Ramos (cell line): ENCODE results near the gene UGT1A8.
"Not testable (repeated sequence)": the region's sequence is repeated elsewhere in the genome, so short reads cannot be mapped to it uniquely, and the experiment has no call there.

ENCODE experiments used
- in situ Hi-C: fragments of 300-500 bp; cut with MboI; formaldehyde crosslinking; loops from one replicate; pipeline ENCODE4 v1.14.3; 2022; ENCODE audit warnings: low sequenced_read_pairs; ENCODE audit not compliant: unreplicated experiment

UGT1A8 gene

DNA sequence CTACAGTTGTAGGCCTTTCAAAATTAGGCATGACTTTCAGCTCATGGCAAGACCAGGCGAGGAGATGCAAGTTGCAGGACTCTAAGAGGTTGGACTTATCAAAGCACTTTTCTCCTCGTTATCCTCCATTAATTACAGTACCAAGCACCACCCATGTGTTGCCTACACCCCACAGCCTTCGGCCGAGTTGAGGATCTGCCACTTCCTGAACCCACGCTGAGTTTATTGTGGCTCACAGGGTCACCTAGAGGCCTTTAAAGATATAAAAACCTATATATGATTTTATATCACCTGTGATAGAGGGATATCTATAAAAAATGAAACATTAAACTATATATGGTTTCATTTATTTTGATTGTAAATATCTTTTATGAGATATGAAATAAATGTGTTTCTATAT is 21.4 kb downstream of the UGT1A8 start:
- in situ Hi-C loops, result no loop called here

DNA sequence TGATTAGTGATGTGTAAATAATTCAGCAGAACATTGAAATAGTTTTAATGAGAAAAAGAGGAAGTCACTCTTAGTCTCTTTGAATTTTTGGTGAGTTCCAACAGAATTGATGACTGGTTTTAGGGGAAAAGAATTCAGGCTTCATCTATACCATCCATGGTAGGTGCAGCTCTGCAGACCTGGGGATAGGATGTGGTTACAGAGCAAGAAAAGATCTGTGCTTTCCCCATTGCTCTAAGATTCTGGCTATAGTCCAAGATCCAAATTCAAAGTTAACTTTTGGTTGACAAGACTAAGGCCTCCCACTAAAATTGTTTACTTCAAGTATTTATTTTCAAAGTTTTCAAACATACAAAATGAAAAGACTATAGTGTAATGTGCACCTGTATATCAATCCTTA is 22.4 kb downstream of the UGT1A8 start:
- in situ Hi-C loops, result no loop called here

DNA sequence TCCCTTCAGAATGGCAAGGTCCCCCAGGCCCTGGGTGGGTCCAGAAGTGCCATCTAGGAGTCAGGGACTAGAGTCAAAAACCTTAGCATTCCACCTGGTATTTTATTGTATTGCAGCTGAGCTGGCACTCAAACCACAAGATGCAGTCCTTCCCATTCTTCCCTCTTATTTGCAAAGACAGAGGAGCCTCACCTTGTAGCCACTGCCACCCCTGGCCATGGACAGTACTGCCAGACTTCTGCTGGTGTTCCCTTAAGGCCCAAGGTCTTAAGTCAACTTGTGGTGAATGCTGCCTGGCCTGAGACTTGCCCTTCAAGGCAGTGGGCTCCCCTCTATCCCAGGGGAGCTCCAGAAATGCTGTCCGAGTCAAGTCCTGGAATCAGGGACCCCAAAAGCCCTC is 25.7 kb downstream of the UGT1A8 start:
- in situ Hi-C loops, result no loop called here

DNA sequence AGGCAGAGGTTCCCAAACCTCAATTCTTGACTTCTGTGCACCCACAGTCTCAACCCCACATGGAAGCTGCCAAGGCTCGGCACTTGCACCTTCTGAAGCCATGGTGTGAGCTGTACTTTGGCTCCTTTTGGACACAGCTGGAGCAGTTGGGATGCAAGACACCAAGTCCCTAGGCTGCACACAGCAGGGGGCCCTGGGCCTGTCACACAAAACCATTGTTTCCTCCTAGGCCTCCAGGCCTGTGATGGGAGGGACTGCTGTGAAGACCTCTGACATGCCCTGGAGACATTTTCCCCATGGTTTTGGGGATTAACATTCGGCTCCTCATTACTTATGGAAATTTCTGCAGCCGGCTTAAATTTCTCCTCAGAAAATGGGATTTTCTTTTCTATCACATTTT is 28.6 kb downstream of the UGT1A8 start:
- in situ Hi-C loops, result not testable (repeated sequence)

DNA sequence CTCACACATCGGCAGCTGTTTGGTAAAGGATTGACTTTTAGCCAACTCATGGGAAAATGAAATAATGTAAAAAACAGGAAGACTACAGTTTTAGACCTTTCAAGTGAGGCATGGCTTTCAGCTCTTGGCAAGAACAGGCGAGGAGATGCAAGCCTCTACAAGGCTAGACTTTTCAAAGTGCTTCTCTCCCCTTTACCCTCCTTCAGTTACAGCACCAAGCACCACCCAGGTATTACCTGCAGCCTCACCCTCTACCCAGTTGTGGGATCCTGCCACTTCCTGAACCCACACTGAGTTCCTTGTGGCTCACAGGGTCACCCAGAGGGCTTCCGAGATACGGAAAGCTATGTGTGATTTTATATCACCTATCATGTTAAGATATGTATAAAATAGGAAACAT is 33.5 kb downstream of the UGT1A8 start:
- in situ Hi-C loops, result no loop called here

DNA sequence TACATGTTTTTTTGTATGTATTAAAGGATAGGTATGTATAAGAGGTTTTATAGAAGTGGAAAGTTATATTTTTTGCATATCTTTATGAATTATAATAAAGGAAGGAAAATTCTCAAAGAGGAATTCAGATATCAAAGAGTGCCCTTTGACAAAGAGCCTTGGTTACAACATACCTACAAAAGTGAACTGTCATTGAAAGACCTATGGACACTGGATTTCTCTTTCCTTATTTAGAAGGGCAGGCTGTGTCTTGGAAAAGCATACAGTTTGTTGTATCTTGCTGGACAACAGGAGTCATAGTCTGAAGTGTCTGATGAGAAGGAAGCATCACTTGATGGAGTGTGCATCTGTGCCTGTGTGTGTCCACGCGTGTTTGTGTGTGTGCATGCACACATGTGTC is 34.0 kb downstream of the UGT1A8 start:
- in situ Hi-C loops, result no loop called here

DNA sequence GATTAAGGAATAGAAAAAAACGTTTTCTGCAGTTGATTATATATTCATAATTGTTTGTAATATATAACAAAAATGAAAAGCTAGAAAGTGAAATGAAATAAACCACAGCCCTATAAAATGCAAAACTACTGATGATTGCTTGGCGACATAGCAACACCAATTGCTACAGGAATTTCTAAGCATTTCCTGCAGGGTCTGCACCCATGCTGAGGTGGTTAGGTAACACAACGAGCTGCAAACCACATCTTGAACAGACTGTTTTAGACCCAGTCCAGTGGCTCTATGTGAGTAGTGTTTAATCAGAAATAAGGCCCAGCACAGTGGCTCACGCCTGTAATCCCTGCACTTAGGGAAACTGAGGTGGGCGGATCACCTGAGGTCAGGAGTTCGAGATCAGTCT is 37.1 kb downstream of the UGT1A8 start:
- in situ Hi-C loops, result no loop called here

DNA sequence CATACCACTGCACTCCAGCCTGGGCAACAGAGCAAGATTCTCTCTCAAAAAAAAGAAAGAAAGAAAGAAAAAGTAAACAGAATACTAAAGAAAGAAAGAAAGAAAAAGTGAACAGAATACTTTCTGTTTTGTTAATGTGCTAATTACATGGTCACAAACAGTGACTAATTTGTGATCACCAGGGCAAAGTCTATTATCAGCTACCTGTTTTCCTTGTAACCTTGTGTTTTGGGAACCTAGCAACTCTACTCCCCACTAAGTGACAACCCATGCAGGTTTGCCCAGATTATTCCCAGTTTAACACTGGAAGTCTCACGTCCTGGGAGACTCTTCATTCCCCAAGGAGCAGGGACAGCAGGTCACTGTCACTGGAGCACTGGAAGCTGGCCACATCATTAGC is 37.6 kb downstream of the UGT1A8 start:
- in situ Hi-C loops, result no loop called here

DNA sequence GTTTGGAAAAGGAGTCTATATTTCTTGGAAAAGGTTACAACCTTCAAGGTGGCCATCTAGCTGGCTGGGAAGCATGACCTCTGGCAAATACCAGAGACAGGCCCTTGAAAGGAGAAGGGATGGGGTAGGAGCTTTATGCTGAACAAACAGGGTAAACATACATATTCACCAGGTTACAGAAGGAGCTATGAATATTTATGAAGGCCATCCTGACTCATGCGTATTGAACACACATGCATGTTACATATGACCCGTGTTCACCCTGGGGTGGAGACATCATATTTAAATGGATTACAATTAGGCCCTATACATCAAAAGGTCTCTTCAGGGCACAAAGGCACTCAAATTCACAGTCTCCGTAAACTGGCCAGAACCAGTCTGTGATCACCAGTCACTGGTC is 38.5 kb downstream of the UGT1A8 start:
- in situ Hi-C loops, result not testable (repeated sequence)

DNA sequence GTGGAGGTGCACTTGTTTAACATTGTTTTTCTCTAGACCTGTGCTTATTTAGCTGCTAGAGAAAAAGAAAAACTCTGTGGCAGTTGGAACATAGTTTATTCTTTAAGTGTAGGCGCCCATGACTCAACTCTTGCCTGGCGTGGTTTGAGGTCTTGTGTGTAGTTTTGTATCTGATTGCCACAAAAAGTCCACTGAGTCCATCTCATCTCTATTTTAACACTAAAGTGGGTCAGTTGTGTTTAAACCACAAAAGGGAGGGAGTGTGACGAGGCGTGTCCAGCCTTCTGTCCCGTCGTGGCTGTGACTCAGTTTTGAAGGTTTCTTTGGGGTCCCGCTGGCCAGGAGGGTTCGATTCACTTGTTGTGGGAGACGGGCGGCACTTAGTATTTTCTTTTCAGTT is 39.0 kb downstream of the UGT1A8 start:
- in situ Hi-C loops, result no loop called here

DNA sequence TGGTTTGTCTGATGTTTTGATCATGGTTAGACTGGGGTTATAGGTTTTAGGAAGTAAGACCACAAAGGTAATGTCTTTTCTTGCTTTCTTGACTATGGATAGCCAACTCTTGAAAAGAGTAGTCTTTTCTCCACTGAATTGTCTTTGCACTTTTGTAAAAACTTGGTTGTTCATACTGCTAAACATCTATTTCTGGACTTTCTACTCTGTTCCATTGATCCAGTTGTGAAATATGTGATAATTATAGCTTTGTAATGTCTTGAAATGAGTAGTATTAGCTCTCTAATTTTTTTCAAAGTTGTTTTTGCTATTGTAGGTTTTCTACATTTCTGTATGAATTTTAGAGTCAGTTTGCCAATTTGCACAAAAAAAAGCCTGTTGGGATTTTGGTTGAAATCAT is 41.2 kb downstream of the UGT1A8 start:
- in situ Hi-C loops, result no loop called here

DNA sequence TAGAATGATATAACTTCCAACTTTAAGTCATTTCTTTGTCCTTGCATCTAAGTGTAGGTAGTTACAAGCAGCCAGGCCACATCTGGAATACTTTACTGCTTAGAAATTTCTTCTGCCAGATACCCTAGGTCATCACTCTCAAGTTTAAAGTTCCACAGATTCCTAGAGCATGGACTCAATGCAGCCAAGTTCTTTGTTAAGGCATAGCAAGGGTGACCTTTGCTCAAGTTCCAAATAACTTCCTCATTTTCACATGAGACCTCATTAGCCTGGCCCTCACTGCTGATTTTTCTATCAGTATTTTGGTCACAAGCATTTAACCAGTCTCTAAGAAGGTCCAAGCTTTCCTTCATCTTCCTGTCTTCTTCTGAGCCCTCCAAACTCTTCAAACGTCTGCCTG is 46.5 kb downstream of the UGT1A8 start:
- in situ Hi-C loops, result no loop called here

DNA sequence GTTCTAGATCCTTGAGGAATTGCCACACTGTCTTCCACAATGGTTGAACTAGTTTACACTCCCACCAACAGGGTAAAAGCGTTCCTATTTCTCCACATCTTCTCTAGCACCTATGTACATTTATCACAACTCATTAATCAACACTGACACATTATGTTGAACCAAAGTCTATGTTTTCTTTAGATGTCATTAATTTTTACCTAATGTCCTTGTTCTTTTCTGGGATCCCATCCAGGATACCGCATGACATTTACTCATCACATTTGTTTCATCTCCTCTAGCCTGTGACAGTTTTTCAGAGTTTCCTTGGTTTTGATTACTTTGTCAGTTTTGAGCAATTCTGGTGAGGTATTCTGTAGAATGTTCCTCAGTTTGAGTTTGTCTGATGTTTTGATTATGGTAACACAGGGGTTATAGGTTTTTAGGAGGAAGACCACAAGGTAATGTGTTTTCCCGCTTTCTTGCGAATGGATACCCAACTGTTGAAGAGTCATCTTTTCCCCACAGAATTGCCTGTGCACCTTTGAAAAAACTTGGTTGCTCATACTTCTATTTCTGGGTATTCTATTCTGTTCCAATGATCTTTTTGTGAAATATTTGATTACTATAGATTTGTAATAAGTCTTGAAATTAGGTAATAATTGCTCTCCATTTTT is 51.3 kb downstream of the UGT1A8 start:
- in situ Hi-C loops, result no loop called here

DNA sequence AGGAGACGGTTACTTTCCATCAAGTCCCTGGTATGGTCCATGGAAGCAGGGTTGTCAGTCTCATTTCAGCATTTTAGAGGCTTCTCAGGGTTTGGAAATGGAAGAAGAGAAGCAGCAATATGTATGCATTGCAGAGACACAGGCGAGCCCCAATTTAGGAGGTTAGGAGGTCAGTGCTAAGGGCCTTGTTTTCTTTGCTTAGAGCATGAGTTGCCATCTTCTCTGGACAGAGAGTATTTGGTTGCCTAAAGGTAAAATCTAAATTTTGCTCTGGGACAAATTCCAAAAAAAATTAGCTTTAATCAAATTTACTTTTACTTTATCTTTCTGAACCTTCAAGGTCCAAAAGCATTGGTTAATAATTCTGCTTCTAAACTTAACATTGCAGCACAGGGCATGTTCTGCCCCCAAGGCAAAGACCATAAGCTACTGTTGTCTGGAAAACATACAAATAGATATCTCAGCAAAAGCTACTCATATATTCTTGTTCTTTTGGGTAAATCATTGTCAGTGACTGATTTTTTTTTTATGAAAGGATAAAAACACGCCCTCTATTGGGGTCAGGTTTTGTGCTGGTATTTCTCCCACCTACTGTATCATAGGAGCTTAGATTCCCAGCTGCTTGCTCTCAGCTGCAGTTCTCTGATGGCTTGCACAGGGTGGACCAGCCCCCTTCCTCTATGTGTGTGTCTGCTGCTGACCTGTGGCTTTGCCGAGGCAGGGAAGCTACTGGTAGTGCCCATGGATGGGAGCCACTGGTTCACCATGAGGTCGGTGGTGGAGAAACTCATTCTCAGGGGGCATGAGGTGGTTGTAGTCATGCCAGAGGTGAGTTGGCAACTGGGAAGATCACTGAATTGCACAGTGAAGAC is 54.1 kb downstream of the UGT1A8 start, which contains the start of gene UGT1A9:
TSS of gene UGT1A9 (plus strand) at position 609 of the 872 bp plus-strand sequence. CDS start at position 646, 37 bp downstream.
- in situ Hi-C loops, result no loop called here

DNA sequence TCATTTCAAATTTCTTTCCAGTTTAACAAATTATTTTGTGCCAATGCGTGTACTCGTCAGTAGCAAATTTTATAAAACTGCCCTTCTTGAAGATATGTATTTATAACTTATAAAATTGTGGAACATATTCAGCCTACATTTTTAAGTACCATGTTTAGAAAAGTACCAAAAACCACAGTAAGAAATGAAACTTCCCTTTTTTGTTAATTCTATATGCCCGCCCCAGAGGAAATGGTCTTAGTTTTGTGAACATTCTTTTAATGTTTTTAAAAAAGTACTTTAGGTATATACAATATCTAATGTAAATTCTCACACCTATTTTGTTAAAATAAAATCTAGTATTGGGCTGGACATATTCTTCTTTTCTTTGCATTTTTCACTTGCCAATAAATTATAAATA is 55.5 kb downstream of the UGT1A8 start:
- in situ Hi-C loops, result no loop called here

DNA sequence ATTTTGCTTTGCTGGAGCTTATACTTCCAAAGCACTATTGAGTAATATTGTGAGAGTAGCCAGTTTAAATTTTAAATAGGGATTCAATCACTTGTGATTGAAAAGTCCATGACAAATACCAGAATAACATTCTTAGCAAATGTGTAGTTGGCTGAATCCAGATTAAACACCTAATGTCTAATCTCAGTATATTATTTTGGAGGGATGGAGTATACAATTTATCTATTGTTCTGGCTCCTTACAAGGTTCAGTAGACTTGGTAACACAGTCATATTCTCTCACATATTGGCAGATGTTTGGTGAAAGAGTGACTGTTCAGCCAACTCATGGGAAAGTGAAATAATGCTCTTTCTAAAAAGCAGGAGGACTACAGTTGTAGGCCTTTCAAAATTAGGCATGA is 56.5 kb downstream of the UGT1A8 start:
- in situ Hi-C loops, result no loop called here

DNA sequence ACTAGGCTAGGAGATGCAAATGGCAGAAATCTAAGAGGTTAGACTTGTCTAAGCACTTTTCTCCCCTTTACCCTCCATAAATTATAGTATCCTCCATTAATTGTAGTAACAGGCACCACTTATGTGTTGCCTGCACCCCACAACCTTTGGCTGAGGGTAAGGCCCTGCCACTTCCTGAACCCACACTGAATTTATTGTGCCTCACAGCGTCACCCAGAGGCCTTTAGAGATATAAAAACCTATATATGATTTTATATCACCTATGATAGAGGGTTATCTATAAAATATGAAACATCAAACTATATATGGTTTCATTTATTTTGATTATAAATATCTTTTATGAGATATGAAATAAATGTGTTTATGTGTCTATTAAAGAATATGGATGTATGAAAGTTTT is 56.9 kb downstream of the UGT1A8 start:
- in situ Hi-C loops, result no loop called here

DNA sequence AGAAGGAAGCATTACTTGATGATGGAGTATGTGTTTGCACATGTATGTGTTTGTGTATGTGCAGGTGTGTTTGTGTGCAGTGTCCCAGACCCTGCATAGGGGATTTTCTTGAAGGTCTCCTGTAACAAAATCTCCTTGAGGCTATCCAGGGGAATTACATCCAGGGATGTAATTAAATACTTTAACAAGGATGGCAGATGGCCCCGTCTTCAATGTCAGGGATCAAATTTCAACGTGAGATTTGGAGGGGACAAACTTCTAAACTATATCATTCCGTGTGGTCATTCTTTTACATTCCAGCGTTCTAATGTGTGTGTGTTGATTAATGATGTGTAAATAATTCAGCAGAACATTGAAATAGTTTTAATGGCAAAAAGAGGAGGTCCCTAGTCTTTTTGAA is 57.6 kb downstream of the UGT1A8 start:
- in situ Hi-C loops, result no loop called here

DNA sequence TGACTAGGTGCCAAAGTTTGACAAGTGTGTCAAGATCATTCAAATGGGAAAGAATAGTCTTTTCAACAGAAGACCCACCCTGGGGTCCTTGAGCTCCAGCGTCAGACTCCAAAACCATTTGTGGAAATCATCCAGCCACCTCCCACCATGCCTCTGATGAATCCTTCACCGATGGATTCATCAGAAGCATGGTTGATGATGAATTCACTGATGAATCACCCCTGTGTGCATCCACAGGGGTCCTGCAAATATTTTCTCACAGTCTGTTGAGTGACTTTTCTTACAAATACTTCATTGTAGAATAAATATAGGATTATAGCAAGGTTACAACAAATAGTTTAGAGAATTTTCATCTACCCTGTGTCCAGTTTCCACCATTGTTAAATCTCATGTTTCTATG is 58.6 kb downstream of the UGT1A8 start:
- in situ Hi-C loops, result no loop called here

DNA sequence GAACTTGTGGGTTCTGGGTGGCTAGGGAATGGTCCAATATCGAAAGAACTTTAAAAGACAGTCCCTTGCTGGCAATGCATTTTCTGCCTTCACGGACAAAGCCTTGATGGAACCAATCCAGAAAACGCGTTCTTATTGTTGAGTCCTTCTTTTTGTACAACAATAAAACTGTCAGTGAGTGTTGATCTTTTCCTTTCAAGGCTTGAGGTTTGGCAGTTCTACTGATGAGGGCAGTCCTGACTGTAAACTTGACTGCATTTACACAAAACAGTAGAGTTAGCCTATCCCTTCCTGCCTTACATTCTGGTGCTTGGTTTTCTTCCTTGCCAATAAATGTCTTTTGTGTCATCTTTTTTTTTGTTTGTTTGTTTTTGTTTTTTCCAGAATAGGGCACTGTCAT is 61.8 kb downstream of the UGT1A8 start:
- in situ Hi-C loops, result no loop called here

DNA sequence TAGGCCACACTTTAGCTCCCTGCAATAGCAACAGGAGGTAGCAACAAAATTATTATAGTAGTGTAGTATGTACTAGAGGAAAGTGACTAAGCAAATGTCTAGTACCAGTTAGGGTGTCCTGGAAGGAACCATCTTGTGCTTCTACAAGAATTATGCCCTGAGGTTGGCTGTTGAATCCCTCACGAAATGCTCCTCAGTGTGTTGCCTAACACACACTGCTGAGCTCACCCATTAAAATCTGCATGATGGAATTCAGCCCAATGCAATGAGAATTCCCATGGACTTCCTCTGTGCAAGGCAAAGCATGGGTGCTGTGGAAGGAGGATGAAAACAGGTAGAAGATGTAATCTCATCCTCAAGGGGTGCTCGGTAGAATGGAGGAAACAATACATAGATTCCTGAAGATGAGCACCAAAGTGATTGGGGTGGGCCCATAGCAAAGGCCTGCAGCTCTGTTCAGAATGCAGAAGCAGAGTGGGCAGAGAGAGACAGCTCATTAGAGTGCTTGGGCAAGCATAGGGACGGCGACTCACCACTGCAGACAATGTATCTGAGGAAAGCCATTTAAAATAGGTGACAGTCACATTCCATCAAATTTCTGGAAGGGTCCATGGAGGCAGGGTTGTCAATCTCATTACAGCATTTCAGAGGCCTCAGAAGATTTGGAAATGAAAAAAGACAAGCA is 63.1 kb downstream of the UGT1A8 start:
- in situ Hi-C loops, result no loop called here
